KOPT-K1 (cell line): ENCODE measurements around the gene JMJD1C.
A peak's percentile ranks its signal among the peaks of the same experiment; 100 is the strongest.

Source experiments
- H3K27ac ChIP-seq: fragments of 200-600 bp; sonication (generic); 2 replicates; pipeline ENCODE4 v1.5.1; 2016; ENCODE audit warnings: antibody characterized with exemption, mild to moderate bottlenecking, low read depth, low read length; ENCODE audit not compliant: poor library complexity, severe bottlenecking
- H3K36me3 ChIP-seq: fragments of 200-600 bp; sonication (generic); 2 replicates; pipeline ENCODE4 v1.5.1; 2017; ENCODE audit warnings: antibody characterized with exemption, mild to moderate bottlenecking, low read length, moderate library complexity; ENCODE audit not compliant: insufficient read depth
- H3K9me3 ChIP-seq: fragments of 200-600 bp; sonication (generic); 2 replicates; pipeline ENCODE4 v1.5.1; 2017; ENCODE audit warnings: antibody characterized with exemption, low read length, mild to moderate bottlenecking; ENCODE audit not compliant: insufficient read depth, poor library complexity, severe bottlenecking

The JMJD1C gene

DNA sequence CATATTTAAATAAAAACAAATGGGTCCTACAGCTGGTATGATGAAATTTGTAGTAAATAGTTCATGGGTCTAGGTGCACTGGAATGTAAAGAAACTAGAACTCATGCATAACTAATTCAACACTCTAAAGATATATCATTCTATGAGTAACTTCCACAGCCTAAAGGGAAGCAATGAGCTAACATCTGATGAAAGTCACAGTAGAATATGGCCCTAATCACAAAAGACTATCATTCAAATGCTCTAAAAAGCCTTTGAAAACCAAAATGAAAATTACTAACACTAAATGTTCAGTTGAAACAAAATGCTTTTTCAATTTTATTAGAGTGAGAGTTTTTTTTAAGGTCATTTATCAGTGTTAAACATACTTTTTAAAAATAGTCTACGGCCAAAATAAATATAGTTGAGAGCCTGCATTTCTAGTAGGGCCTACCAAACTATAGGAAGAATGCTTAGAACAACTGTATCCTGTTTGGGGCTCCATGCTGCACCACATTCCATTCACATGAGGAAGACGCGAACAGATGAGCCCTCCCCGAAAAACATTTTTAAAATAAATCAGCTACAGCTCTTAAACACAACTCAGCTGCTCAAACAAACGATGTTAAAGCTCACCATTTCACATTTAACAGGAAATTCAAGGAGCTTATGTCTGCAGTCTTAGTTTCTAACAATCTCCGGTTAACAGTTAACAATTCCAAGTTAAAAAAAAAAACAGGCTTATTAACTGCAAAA, 198.2 kb downstream of the JMJD1C start:
- H3K9me3 ChIP-seq = no peaks in the 10 kb centered on the region
- H3K27ac ChIP-seq = peak overlapping the region; percentile 83
- H3K36me3 ChIP-seq = no peaks in the 10 kb centered on the region

DNA sequence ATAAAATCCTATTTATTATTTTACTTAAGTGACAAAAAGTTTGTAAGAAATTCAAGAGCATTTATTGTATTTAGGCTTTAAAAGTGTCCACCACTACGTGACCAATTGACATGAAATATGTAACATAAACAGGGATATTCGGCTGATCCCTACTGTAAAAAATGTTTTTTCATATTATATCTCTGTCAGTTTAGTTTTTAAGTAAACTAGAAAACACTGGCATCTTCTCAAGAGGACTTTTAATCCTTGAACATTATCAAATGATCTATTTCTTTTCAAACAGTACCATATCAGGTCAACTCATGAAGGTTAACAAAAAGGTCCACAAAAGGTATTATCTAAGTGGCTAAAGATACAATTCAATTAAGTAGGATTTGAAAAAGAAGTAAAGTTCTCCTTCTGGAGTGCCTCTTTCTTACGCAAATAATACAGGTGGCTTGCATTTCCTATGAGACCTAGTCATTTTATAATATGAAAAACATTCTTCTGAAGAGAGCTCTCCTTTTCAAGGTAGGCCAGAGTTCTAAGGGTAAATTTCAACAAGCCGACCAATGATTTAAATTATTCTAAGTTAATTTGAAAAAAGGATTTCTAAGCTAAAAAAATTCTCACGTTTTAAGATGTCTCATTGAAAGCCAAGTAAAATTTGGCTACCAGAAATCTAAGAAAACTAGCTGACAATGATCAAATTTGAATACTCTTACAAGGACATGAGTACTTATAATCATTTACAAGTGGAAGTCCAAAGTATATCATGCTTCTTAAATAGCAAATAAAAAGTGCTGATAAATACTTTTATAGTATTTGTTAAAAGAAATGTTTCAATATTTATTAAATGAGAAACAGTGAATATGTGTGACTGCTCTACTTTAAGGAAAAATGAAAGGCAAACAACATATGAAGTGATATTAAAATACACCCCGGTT, 199.1 kb downstream of the JMJD1C start:
- H3K27ac ChIP-seq = peak overlapping the region; percentile 83
- no peaks in the 10 kb centered on the region for H3K9me3 ChIP-seq
- peaks cover 2% of the 10 kb centered on the region for H3K36me3 ChIP-seq

DNA sequence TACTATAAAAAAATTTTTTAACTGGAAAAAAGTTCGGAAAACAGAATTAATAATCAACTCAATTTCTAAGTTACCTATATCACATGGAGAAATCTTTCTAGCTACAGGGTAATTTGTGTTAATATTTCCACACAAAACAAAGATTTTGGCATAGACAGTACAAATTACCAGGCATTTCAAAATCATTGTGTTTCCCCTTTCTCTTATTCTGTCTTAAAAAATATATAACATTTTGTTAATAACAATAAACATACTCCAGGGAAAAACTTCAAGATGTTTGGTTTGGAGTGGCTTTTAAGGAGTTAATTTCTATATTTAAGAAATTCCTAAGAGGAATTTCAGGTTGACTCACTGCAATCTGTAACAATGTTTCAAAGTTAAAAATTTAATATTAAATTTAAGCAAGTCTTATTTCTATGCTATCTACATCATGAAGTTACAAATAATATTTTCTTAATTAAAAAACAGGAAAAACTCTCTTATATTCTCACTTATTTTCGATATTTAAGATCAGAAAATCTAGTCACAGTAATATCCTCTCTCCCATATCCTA, 200.0 kb downstream of the JMJD1C start:
- H3K9me3 ChIP-seq = no peaks in the 10 kb centered on the region
- peaks cover 11% of the 10 kb centered on the region for H3K36me3 ChIP-seq
- H3K27ac ChIP-seq = peak overlapping the region; percentile 83

DNA sequence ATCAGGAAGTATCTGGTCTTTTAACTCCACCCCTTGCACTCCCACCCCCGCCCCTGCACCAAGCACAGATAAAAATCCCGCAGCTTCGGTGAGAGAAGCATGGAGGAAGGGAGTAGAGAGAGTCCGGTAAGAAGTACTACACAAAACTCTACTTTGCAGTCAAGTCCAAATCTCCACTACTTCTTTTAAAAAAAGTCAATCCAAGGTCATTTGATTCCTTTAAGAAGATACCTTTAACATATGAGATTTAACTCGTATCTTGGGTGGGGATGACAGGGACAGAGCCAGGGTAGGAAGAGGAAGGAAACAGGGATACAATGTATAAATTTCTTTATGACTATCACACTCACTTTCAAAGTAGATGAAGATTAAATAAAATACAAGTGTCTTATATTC, 200.6 kb downstream of the JMJD1C start:
- Histone ChIP-seq H3K27ac (peak overlapping the region; percentile 83), H3K36me3 (peaks cover 16% of the 10 kb centered on the region), H3K9me3 (no peaks in the 10 kb centered on the region)

DNA sequence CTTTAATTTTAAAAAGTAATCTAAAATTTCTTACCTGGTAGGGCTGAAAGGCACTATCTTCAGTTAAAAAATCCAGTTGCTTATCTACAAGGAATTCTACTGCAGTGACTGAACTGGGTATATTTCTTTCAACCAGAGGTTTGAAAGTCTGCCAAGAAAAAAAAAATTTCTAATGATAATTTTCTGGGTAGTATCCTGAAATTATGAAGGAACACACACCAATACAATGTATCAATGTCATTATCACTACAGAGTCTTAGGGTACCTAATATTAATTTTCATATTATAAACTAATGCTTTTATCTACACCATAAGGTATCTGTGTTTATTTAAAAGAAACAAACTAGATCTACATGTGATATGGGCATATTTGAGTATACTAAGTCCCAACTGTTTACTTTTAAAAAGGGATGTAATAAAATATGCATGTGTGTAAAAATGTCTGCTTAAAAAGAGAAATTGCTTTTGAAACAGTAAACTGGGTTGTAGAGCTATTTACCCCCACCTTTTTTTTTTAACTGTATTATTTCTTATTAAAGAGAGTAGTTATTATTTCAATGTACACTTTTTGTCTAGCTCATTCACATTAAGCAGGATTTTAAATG, 201.1 kb downstream of the JMJD1C start:
- no peaks in the 10 kb centered on the region for H3K9me3 ChIP-seq
- H3K27ac ChIP-seq = peak overlapping the region; percentile 83
- peaks cover 19% of the 10 kb centered on the region for H3K36me3 ChIP-seq

DNA sequence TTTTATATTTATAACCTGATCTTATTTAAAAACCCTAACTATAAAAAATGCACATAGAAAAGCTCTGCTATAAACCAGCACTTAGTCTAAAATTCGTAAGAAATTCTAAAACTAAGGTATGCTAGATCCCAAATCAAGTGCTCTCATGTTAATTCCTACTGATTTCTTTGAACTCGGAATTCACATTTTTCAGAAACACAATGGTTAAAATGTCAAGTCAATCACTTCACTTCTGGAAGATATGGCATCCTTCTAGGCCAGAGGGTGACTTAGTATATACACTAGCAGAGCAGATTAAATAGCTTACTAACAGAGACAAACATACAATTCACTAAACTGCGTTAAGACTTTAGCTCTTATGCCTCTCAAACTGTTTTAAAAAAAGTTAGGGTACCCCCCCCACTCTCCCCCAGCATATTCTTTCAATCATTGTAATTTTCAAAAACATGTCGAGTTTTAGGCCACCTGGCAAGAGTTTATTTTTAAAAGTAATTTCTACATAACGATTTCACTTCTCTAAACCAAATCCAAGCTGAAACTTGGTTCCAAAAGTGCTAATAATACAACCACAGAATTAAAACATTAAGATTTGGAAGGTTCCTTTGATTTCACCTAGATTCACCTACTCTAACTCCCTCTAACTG, 203.2 kb downstream of the JMJD1C start:
- H3K27ac ChIP-seq = no peak overlapping the region
- peaks cover 19% of the 10 kb centered on the region for H3K36me3 ChIP-seq
- H3K9me3 ChIP-seq = no peaks in the 10 kb centered on the region

DNA sequence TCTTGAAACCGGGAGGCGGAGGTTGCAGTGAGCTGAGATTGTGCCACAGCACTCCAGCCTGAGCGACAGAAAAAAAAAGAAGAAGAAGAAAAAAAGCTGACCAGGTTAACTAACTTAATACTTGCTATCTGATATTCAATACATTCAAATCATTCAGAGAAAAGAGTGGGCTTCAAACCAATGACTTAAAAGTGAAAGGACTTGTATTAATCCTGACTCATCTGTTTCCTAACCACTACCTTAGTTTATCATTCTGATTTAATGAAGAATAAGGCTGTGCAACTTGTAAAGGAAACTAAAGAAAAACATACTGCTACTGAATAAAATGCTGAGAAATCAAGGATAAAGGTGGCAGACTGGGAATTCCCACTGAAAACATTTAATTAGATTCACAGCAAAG, 204.3 kb downstream of the JMJD1C start:
- peaks cover 19% of the 10 kb centered on the region for H3K36me3 ChIP-seq
- no peak overlapping the region for H3K27ac ChIP-seq
- no peaks in the 10 kb centered on the region for H3K9me3 ChIP-seq

DNA sequence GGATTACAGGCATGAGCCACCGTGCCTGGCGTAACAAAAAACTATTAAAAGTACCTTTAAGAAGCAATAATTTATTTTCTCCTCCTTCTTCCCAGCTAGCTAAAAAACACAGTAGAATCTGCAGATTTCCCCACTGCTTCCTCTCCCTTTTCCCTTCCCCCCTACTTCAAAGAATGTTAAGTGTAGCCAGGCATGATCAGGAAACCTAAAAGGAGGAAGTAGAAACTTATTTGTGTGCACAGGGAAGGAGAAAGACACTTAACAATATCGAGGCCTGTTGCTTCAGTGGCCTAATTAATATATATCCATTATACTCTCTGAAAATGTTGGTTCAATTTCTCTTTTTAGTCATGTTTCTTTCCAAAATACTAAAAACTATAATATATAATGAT, 204.9 kb downstream of the JMJD1C start:
- peaks cover 19% of the 10 kb centered on the region for H3K36me3 ChIP-seq
- H3K9me3 ChIP-seq = no peaks in the 10 kb centered on the region
- no peak overlapping the region for H3K27ac ChIP-seq

DNA sequence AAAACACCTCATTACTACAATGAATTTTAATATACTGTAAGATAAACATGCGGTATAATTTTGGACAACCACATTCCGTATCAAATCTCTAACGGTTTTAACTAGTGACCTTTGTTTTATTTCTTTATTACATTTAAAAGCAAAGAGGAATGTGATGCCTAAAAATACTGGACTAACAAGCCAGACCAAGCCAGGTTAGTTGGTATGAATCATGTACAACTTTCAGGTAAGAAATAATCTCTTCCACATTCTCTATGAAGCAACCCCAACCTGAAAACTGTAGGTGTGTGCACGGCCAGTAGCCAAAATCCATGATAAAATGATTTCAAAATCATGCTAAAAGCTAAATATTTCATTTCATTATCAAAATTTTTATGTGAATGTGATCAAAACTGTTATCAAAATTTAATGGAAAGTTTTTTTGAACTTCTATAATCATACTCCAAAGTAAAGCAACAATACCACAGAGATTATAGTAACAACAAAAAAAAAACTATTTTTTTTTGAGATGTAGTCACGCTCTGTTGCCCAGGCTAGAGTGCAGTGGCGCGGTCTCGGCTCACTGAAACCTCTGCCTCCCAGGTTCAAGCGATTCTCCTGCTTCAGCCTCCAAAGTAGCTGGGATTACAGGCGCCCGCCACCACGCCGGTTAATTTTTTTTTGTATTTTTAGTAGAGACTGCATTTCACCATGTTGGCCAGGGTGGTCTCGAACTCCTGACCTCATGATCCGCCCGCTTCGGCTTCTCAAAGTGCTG, 205.5 kb downstream of the JMJD1C start:
- no peak overlapping the region for H3K27ac ChIP-seq

DNA sequence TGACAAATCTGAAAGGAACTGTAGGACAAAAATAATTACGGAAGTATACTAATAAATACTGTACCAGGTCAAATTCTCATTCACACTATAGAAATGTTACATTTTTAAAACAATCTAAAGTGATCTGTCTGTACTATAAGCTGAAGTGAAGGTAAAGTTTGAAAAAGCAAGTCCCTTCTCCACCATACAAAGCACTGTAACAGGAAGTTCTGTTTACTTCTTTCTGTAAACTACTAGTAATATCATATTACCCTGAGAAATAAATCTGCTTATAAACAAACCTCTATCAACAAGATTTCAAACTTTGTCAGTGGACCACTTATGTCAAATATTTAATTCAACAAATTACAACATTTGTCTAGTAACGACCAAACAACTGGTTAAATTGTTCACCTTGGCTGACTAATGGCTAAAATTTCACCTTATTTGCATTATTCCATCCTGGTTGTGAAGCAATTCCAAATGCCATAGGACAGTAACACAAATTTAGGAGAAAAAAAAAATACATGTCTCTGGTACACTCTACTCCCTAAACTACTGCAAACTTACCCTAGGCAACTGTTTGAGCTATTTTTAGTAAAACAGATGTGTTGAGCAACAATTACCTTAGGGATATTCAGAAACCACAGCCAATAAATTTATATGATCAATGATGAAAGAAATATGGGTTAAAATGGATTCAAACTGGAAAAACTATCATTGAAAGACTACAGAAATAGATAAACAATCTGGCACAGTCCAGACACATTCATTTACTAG, 206.7 kb downstream of the JMJD1C start:
- Histone ChIP-seq H3K27ac (no peak overlapping the region), H3K9me3 (no peaks in the 10 kb centered on the region), H3K36me3 (peaks cover 19% of the 10 kb centered on the region)

More for the DNA sequence above, 205.5 kb downstream of the JMJD1C start:
- no peaks in the 10 kb centered on the region for H3K9me3 ChIP-seq
- H3K36me3 ChIP-seq = peaks cover 19% of the 10 kb centered on the region

DNA sequence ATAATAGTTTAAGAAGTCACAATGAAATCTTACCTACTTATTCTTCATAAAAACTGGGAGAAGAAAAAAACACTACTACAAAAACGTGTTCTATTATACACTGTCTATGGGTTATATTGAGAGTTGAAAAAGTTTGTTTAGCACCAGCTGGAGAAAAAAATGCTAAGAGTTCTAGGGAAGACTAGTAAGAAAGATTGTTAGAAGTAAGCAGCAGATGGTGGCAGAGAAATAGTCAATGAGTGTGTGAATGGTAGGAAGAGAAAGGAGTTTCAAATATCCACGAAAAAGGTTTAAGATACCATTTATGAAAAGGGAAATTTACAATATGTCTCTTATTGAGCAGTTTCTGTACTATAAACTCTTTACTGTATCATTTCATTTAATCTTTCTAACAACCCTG, 208.0 kb downstream of the JMJD1C start:
- peaks cover 19% of the 10 kb centered on the region for H3K36me3 ChIP-seq
- H3K9me3 ChIP-seq = no peaks in the 10 kb centered on the region
- H3K27ac ChIP-seq = no peak overlapping the region

DNA sequence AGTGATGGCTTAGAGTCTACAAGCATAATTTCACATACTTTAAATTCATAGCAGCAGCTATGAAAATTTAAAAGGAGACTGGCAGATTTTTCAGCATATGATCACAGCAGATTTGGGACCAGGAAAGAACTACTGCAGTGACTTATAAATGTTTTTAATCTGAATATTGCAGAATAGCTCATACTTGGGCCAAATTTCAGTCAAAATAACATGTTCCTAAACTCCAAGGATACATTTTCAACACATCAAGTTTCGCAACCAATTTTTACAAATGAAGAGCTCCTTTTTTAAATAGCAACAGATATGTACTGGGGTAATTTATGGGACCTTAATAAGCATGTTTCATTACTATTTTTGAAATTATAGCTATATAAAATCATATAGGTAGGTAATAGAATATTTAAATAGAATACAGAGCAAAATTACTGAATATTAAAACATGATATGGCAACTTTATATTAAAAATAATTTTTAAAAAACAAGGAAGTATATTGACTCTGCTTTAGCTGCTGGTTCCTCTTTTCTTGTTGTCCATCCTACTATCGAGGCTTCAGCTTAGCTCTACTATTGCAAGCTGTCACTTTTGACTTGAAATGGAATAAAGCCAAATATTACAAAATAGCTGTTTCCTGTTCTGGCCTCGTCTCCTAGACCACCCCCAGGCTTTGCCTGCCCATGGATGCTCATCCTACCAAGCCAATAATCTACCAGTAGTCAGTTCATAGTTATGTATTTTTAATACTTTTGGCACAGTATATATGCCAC, 209.6 kb downstream of the JMJD1C start:
- Histone ChIP-seq H3K36me3 (peaks cover 12% of the 10 kb centered on the region), H3K9me3 (no peaks in the 10 kb centered on the region), H3K27ac (no peak overlapping the region)

DNA sequence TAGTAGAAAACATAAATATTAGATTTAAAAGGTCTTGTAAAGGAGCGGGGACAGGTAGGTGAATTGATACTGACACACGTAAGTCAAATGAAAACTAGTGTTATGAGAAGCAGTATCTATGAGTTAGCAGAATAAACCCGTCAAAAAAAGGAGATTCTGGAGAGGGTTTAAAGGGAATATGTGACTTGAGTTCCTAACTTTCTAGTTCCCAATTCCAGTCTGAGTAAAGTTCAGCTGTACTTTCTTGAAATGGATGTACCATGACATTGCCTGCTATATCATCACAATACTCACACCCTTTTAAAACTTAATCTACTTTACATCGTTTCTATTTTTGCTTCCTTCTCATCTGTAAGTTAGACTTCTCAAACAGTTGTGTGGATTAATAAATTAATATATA, 210.5 kb downstream of the JMJD1C start:
- Histone ChIP-seq H3K36me3 (peaks cover 4% of the 10 kb centered on the region), H3K27ac (no peak overlapping the region), H3K9me3 (no peaks in the 10 kb centered on the region)
